Measurements from ENCODE around the gene NSD2.
A peak's percentile ranks its signal among the peaks of the same experiment; 100 is the strongest.
"Not testable (repeated sequence)": the region's sequence is repeated elsewhere in the genome, so short reads cannot be mapped to it uniquely, and the experiment has no call there.

The NSD2 gene

DNA sequence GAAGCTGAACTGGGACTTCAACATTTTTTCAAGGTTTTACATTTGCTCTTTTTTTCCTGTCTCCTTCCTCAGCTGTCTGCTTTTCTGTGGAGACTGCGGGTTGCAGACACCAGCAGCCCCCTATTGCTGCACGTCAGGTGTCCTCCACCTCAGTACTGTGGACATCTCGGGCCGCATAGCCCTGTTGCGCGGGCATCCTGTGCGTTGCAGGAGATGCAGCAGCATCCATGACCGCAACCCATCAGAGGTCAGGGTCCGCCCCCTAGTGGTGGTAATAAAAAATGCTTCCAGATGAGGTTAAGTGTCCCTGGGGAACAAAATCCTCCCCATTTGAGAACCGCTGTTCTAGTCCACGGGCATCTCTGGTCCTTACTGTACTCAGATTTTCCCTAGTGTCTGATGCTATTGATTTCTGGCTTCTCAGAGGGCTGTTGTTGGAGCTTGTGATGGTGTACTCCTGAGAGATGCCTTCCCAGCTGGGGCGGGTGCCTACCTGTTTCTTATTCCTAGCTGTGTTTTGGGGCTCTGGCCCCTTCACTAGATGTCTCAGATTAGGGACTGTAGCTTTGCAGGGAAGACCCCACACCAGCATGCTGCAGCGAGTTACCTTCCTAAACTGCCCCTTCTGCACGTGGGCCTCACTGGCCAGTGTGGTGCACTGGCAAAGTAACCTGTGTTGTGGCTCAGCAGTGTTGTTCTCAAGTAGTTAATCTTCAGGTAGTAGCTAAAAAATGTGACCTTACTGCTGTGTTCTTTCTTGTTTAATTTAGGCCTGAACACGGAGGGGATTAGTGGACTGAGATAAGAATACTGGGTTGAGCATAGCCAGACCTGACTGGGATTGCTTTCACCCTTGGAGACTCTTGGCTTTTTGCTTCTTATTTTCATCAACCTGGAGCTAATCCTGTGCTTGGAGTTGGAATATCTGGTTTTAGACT lies 28.2 kb downstream of the NSD2 start:
- peak; percentile 68 for DNase-seq (ENCODE audit: low read depth)

DNA sequence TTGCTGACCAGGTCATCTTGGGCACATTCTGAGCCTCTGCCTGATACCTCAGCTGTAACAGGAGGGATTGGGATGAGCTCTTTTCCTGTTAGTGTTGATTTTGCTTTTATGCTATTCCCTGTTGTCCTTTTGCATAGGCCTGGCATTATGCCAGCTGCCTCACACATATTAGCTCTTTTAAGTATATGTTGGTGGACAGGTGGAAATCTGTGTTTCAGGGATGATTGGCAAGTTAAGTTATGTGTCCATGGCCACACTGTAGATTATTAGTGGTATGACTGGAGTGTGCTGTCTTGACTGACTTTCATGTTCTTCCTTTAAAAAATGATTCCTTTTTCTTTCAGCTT lies 28.9 kb downstream of the NSD2 start:
- DNase-seq (ENCODE audit: low read depth) = no peak

DNA sequence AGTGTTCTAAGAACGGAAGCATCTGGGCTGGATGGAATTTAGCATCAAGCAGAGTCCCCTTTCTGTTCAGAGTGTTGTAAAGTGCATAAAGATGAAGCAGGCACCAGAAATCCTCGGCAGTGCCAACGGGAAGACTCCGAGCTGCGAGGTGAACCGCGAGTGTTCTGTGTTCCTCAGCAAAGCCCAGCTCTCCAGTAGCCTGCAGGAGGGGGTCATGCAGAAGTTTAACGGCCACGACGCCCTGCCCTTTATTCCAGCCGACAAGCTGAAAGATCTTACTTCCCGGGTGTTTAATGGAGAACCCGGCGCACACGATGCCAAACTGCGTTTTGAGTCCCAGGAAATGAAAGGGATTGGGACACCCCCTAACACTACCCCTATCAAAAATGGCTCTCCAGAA lies 29.4 kb downstream of the NSD2 start:
- DNase-seq (ENCODE audit: low read depth) = no peak

- no peak for DNase-seq (ENCODE audit: low read depth)
Measured at GRCh38 chr4:1901127-1901526, 29.9 kb downstream of the NSD2 start.

GRCh38 chr4:1902243-1902642 lies 31.1 kb downstream of the NSD2 start:
- DNase-seq (ENCODE audit: low read depth) = no peak

GRCh38 chr4:1903035-1903434 lies 31.8 kb downstream of the NSD2 start:
- DNase-seq (ENCODE audit: low read depth) = no peak

GRCh38 chr4:1904042-1904441 lies 32.8 kb downstream of the NSD2 start:
- no peak for DNase-seq (ENCODE audit: low read depth)

- DNase-seq (ENCODE audit: low read depth) = no peak
Measured at GRCh38 chr4:1907848-1908525, 36.8 kb downstream of the NSD2 start.

DNA sequence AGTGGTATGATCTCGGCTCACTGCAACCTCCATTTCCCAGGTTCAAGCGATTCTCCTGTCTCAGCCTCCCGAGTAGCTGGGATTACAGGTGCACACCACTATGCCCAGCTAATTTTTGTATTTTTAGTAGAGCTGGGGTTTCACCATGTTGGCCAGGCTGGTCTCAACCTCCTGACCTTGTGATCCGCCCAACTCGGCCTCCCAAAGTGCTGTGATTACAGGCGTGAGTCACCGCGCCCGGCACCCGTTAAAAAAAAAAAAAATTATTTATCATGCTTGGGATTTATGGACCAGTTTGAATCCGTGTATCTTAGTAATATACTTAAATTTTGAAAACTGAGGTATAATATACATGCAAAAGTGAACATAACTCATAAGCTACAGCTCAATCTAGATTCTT lies 38.5 kb downstream of the NSD2 start:
- not testable (repeated sequence) for DNase-seq (ENCODE audit: low read depth)

GRCh38 chr4:1910643-1911042 lies 39.5 kb downstream of the NSD2 start:
- no peak for DNase-seq (ENCODE audit: low read depth)

DNA sequence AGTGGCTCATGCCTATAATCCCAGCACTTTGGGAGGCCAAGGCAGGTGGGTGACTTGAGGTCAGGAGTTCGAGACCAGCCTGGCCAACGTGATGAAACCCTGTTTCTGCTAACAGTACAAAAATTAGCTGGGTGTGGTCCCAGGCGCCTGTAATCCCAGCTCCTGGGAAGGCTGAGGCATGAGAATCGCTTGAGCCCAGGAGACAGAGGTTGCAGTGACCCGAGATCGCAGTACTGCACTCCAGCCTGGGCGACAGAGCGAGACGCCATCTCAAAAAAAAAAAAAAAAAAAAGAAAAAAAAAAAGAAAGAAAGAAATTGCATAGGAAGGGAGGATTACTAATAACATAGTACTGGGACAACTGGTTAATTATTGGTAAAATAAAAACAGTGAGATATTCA lies 40.1 kb downstream of the NSD2 start:
- DNase-seq (ENCODE audit: low read depth) = not testable (repeated sequence)

DNA sequence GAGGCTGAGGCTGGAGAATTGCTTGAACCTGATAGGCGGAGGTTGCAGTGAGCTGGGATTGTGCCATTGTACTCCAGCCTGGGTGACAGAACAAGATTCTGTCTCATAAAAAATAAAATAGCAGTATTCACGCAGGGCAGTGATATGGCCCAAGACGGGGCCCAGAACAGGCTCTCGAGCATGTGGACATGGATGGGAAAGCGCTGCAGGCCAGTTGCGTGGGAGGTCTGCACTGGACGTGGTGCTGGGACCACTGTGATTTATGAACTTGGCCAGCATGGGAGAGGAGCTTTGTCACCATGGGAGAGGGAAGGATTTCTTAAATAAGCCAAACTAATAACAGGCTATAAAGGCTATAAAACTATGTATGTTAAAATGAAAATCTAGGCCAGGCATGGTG lies 51.6 kb downstream of the NSD2 start:
- DNase-seq (ENCODE audit: low read depth) = no peak

GRCh38 chr4:1927675-1928074 lies 56.5 kb downstream of the NSD2 start:
- no peak for DNase-seq (ENCODE audit: low read depth)

GRCh38 chr4:1928356-1929239 lies 57.4 kb downstream of the NSD2 start:
- no peak for DNase-seq (ENCODE audit: low read depth)

DNA sequence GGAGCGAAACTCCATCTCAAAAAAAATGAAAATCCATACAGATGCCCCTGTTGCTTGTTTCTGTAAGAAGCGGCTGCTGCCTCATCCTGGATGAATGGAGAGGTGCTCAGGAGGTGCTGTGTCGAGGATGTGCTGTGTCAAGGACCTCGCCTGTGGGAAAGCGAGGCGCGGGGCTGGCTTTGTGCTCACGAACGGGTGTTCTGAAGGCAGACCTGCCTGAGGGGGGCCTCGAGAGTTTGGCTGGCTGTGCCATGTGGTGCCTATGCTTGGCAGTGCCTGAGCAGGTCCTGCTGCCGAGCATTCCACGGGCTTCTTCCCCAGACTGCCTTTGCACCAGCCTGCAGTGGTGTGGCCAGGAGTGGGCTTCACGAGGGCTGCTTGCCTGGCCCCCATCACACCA lies 61.5 kb downstream of the NSD2 start:
- no peak for DNase-seq (ENCODE audit: low read depth)

GRCh38 chr4:1933700-1934099 lies 62.5 kb downstream of the NSD2 start:
- DNase-seq (ENCODE audit: low read depth) = no peak

DNA sequence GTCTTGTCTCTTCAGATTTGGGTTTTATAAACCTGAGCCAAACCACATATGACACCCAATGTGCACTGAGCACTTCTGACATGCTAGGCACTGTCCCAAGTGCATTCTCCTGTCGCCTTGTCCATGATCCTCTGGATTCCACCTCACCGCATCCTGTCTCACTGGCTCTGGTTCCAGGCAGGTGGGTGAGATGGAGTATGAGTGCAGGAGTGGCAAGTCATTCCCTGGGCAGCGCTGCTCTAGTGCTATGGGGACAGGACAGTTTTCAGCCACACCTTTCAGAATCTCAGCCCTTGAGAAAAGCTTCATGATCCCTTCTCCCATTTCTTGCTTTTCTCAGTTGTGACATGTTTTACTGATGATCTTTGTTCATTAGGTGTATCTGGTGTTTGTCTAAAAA lies 66.4 kb downstream of the NSD2 start:
- DNase-seq (ENCODE audit: low read depth) = no peak

DNA sequence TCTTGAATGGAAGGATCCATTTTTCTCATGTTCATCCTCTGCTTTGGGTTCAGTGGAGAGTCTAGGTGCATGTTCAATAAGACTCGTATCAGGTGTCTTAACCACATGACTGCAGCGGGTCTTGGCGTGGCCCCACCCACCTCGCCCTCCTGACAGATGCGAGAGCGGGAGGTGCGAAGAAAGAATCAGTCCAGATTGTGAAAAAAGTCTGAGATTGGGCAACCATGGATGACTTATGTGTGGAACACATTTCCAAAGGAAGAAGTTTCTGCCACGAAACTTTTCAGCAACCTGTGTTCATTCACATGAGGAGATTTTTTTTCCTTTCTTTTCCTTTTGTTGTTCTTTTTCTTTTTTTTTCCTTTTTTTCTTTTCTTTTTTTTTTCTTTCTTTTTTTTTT lies 66.8 kb downstream of the NSD2 start:
- DNase-seq (ENCODE audit: low read depth) = no peak

DNA sequence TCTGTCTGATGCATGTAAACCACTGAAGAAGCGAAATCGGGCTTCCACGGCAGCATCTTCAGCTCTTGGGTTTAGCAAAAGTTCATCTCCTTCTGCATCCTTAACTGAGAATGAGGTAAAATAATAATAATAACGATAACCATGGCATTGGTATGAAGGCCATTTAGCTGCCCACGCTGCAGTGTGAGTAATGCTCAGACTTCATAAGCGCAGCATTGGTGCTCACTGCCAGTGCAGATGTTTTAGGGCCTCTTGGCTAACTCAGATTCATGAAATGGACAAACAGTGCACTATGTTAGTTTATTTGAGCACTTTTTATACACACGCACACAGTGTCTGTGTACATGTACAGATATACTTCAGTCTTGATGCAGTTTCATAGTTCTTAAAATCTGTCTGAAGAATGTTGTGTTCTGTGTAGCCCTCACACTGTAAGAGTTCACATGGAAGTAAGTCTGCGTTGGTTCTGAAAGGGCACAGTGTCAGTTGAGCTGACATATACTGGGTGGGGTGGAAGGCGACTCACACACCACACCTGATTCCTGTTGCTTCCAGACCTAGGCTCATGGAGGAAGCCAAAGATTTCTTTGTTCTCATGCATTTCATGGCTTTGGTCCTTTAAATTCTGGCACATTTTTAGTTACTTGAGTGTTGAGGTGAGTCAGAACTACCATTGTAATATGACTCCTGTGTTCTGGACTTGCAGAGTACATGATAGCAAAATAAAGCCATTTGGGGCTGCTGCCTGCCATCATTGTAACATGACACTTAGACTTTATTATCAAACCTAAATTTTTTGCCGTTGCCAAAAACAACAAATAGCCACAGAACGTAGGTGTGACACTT lies 68.7 kb downstream of the NSD2 start:
- no peak for DNase-seq (ENCODE audit: low read depth)

DNA sequence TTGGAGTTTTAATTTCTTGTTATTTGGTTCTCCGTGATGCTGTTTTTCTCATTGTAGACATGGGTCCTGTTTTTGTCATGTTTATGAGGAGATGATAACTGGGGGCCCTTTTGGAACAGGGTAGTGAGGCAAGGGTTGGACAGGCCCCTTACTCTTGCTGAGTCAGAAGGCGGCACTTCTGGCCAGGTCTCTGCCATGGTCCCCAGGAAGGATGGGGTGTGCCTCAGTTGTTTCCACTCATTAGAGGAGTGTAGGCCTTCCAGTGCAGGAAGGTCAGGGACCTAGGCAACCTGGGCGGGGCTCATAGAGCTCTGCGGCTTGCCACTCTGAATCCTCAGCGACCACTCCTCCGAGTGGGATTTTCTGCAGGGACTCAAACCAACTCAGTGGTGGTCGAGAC lies 69.4 kb downstream of the NSD2 start:
- DNase-seq (ENCODE audit: low read depth) = no peak

GRCh38 chr4:1943928-1944327 lies 72.7 kb downstream of the NSD2 start:
- DNase-seq (ENCODE audit: low read depth) = no peak

Data from activated gamma-delta T cell treated with anti-CD3 and anti-CD28 coated beads, Interleukin-2, amount 50 U/mL, for 16 hours (primary cell).